HAP-1 (cell line): ENCODE results near the gene COPS8.
A peak's percentile ranks its signal among the peaks of the same experiment; 100 is the strongest.

Experiments
- DNase-seq, 2 experiments: peaks; one replicate each; pipeline ENCODE4 v3.0.0-alpha.2; 2016 to 2020; ENCODE audit warnings: low spot score in 2 of 2
- H3K27me3 ChIP-seq: fragments of 250-450 bp; sonication (Bioruptor Pico); 2 replicates; pipeline ENCODE4 v1.5.1; 2020; ENCODE audit warnings: low read depth, mild to moderate bottlenecking, moderate library complexity
- H3K36me3 ChIP-seq: fragments of 250-450 bp; sonication (Bioruptor Pico); replicated peaks from 2 replicates; pipeline ENCODE4 v1.5.1; 2020; ENCODE audit warnings: mild to moderate bottlenecking
- H3K4me1 ChIP-seq: fragments of 250-450 bp; sonication (Bioruptor Pico); 2 replicates; pipeline ENCODE4 v1.5.1; 2020; ENCODE audit warnings: mild to moderate bottlenecking
- H3K4me3 ChIP-seq: fragments of 250-450 bp; sonication (Bioruptor Pico); 2 replicates; pipeline ENCODE4 v1.5.1; 2020; ENCODE audit warnings: mild to moderate bottlenecking, moderate library complexity
- H3K9me3 ChIP-seq: fragments of 250-450 bp; sonication (Bioruptor Pico); 2 replicates; pipeline ENCODE4 v1.5.1; 2020; ENCODE audit warnings: mild to moderate bottlenecking, moderate library complexity
- in situ Hi-C: fragments of 300-500 bp; cut with MboI; formaldehyde crosslinking; loops from 3 replicates; pipeline ENCODE4 v1.14.3; 2020; ENCODE audit warnings: low sequenced_read_pairs, inconsistent platforms, mixed read lengths

Gene COPS8

DNA sequence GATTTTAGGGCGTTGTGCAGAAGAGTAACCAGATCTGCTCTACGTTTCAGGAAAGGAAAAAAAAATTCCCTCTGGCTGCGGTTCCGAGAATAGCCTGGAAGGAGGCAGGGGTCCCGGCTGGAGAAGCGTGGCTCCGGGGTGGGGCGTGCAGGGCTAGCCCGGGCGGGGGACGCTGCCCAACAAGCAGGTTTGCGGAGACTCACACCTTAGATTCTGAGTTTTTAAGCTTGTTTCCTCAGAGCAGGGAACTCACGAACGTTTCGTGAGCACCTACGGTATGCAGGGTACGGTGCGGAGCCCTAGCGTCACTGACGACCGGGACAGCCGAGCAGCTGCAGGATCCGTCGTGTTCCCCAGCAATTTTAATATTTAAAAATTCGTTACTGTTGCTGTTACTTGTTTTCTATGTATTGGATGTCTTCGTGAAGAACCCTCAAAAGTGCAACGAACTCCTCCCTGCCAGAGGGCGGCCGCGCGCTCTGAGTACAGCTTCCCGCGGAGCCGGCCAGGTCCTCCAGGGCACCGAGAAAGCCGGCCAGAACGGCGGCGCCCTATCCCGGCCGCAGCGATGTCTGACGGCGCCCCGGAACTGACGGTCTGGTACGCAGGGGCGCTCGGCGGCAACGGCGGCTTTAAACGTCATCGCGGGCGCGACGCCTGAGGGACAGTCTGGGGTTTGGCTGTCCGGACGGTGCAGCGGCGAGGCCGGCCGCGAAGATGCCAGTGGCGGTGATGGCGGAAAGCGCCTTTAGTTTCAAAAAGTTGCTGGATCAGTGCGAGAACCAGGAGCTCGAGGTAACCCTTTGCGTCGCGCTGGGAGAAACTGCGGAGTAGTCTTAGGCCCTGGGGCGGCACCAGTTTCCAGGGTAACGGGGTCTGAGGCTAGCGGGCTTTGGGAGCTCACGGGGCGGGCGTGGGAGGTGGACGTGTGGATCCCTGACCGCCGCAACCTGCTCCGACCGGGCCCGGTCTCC lies at the start of gene COPS8:
Gene COPS8, plus strand, starts transcription at position 642 of the 974 bp plus-strand sequence. Its CDS starts 76 bp downstream, at position 718.
- peaks cover 6% of the 10 kb centered on the region; the same call in 1 of the 2 replicates for H3K36me3 ChIP-seq
- peaks cover 9% of the 10 kb centered on the region for H3K4me1 ChIP-seq
- H3K27me3 ChIP-seq: no peaks in the 10 kb centered on the region
- DNase-seq: peak; percentile 79 to 92
- in situ Hi-C loops: no loop called here
- H3K4me3 ChIP-seq: peak within 1 kb of the TSS; percentile 81
- no peaks in the 10 kb centered on the region for H3K9me3 ChIP-seq

DNA sequence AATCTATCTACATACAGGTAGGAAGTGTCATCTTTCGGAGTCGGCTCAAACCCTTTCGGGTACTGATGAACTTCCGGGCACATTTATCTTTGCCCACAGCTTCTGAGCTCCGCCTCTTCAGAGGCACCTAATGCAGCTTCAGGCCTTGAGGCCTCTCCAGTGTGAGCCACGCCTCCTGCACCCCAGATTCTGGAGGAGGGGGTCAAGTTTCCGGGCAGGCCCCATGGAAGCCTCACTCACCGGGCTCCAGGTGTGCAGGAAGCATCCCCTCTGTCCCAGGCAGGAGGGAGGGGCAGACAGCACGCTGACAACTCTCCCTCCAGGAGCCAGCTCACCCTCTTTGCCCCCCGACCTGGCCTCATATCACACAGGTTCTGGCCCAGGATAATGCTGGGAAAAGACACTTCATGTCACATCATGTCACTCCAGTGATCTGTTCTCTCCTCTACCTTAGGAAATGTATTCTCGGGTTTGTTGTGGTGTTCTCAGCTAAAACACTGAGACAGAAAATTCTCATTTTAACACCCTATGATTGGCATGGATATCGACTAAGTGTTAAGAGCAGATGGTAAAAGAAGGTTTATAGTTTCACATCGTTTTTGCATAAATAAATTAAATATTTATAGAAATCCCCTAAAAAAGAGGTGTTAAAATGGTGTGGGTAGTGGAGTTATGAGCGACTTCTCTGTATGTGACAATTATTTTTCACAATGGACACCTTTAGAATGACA lies 46.2 kb upstream of the COPS8 start:
- Histone ChIP-seq H3K27me3 (no peaks in the 10 kb centered on the region), H3K36me3 (no peaks in the 10 kb centered on the region), H3K4me3 (no peak overlapping the region), H3K9me3 (no peaks in the 10 kb centered on the region), H3K4me1 (peaks cover 14% of the 10 kb centered on the region)
- DNase-seq: no peak
- in situ Hi-C loops: no loop called here

DNA sequence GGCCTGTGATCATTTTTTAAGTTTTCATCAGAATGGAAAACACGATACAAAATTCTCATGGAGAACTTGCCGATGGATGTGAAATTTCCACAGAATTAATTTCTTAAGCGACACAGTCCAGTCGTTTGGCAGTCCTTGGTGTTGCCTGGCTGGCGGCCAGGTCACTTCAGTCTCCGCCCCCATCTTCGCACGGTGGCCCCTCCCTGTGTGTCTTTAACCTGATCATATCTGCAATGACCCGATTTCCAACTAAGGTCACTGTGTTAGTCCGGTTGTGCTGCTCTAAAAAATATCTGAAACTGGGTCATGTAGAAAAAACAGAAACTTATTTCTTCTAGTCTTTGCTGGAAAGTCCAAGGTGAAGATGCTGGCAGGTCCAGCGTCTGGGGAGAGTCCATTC lies 44.5 kb upstream of the COPS8 start:
- no peak for DNase-seq
- Histone ChIP-seq H3K4me3 (no peak overlapping the region), H3K4me1 (peaks cover 2% of the 10 kb centered on the region; the same call in 1 of the 2 replicates), H3K36me3 (no peaks in the 10 kb centered on the region), H3K27me3 (no peaks in the 10 kb centered on the region), H3K9me3 (no peaks in the 10 kb centered on the region)
- in situ Hi-C loops: no loop called here

DNA sequence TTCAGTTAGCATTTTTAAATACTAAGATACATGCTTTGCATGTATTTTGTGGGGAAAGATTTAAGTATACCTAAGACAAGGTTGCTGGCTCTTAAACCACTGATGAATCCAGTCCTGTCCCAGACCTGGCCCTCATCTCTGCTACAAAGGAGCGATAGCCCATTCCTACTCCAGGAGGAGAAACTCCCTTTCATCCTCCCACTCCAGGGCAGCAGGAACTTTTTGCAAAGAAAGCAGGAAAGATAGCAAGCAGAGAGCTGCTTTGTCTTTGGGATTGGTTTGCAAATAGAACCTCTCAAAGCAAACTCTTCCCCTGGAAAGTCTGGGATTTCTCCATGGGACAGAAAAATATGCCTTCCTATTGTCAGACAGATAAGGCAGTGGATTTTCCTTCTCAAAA lies 43.6 kb upstream of the COPS8 start:
- DNase-seq: no peak
- Histone ChIP-seq H3K4me1 (no peaks in the 10 kb centered on the region), H3K27me3 (no peaks in the 10 kb centered on the region), H3K9me3 (no peaks in the 10 kb centered on the region), H3K36me3 (no peaks in the 10 kb centered on the region), H3K4me3 (no peak overlapping the region)
- in situ Hi-C loops: no loop called here

DNA sequence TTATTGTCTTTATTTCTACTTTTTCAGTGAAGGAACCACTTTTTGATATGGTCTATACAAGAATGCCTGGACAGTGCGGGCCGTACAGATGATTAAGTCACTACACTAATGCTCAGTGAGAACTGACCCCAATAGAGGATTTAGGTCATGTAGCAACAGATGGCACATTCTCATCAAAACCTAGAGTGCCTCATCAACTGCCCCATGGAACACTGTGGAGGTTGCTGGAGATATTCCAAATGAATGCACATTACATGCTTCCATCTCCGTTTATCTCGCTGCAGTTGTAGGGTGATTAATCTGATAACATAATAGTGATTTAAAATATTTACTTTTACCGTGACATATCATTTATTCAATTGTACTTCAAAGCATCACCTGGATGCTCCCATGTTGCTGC lies 41.8 kb upstream of the COPS8 start:
- H3K4me1 ChIP-seq: no peaks in the 10 kb centered on the region
- DNase-seq: no peak
- H3K9me3 ChIP-seq: peaks cover 5% of the 10 kb centered on the region
- H3K27me3 ChIP-seq: no peaks in the 10 kb centered on the region
- in situ Hi-C loops: no loop called here
- no peaks in the 10 kb centered on the region for H3K36me3 ChIP-seq
- H3K4me3 ChIP-seq: no peak overlapping the region

DNA sequence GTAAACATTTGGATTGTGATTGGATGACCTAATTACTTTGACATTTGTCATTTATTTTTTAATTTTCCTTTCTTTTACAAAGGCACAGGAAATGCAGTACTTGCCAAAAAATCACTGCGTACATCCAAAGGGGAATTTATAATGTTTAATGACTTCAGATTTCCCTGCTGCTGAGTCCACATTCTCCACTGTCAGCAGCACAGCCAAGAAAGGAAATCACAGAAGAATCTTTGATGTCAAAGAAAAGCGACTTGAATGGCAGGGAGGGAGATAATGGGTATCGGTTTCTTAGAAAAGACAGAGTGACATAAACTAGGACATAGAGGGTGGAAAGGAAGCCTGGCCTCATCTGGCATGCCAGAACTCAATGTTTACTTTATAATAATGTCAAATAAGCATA lies 41.4 kb upstream of the COPS8 start:
- in situ Hi-C loops: no loop called here
- H3K27me3 ChIP-seq: no peaks in the 10 kb centered on the region
- H3K4me1 ChIP-seq: no peaks in the 10 kb centered on the region
- H3K36me3 ChIP-seq: no peaks in the 10 kb centered on the region
- DNase-seq: no peak
- H3K4me3 ChIP-seq: no peak overlapping the region
- H3K9me3 ChIP-seq: peaks cover 5% of the 10 kb centered on the region

DNA sequence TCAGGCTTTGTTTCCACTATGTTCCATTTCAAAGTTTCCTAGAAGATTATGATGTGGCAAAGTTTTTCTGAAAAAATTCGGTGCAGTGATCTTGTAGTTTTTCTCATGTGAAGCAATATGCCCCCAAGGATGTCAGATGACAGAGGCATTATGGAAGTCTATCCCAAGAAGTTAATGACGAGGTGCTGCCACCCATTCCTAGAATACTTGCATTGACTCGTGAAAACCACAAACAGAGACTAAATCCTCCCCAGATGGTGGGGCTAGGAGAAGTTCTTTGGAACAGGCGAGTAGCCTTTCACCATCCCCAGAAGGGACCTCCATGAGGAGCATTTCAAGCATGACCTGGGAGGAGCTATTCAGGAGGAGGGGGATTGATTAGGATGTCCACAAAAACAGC lies 40.2 kb upstream of the COPS8 start:
- no peaks in the 10 kb centered on the region for H3K4me1 ChIP-seq
- H3K36me3 ChIP-seq: no peaks in the 10 kb centered on the region
- peaks cover 5% of the 10 kb centered on the region for H3K9me3 ChIP-seq
- in situ Hi-C loops: no loop called here
- H3K27me3 ChIP-seq: no peaks in the 10 kb centered on the region
- H3K4me3 ChIP-seq: no peak overlapping the region
- DNase-seq: no peak

DNA sequence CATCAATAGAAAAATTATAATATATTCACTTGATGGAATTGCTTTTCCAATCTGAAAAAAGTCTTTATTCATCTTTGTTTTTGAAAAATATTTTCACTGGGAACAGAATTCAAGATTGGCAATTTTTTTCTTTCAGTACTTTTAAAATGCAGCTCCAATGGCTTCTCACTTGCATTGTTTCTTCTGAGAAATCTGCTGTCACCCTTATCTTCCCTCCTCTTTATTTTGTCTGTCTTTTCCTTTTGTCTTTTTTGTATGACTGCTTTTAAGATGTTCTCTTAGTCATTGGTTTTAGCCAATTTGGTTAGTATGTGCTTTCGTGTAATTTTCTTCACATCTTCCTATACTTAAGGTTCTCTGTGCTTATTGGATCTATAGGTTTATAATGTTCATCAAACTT lies 37.1 kb upstream of the COPS8 start:
- in situ Hi-C loops: no loop called here
- H3K4me3 ChIP-seq: no peak overlapping the region
- H3K36me3 ChIP-seq: no peaks in the 10 kb centered on the region
- no peak for DNase-seq
- no peaks in the 10 kb centered on the region for H3K27me3 ChIP-seq
- no peaks in the 10 kb centered on the region for H3K4me1 ChIP-seq
- peaks cover 5% of the 10 kb centered on the region for H3K9me3 ChIP-seq

DNA sequence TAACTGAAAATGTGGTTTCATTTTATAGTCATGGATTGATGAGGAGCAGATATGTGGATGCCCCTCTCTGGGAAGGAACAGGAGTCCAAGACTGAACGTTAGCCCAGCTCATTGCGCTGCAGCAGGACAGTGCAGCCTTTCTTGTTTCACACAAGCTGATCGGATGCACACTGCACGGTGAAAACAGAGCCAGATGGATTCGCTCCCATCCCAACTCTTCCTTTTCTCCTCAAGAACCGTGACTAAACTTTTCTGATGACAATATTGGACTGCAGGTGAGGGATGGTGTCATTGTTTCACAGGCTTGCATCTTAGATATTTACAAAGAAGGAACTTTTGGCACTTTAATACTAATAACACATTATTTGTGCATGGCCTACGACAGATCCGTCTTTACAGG lies 33.8 kb upstream of the COPS8 start:
- no peak overlapping the region for H3K4me3 ChIP-seq
- H3K36me3 ChIP-seq: no peaks in the 10 kb centered on the region
- peaks cover 5% of the 10 kb centered on the region for H3K9me3 ChIP-seq
- no peak for DNase-seq
- H3K4me1 ChIP-seq: no peaks in the 10 kb centered on the region
- in situ Hi-C loops: no loop called here
- H3K27me3 ChIP-seq: no peaks in the 10 kb centered on the region

DNA sequence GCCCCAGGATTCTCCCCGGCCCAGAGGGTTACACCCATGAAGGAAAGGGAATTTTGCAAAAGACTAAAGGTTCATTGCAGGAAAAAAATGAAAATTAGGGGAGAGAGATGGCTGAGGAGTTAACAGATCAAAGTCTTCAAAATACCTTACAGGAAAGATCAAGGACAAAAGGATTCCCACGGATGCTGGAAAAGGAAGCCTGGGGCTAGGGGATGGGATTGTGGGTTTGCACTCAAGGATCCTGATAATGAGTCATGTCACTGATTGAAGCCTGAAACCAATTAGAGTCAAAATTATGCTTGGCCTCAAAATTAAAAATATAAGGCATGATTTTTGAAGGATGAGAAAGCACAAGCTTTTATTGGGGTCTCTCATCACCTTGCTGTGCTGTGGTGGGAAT lies 32.6 kb upstream of the COPS8 start:
- H3K36me3 ChIP-seq: no peaks in the 10 kb centered on the region
- no peaks in the 10 kb centered on the region for H3K27me3 ChIP-seq
- in situ Hi-C loops: no loop called here
- DNase-seq: no peak
- no peaks in the 10 kb centered on the region for H3K4me1 ChIP-seq
- H3K4me3 ChIP-seq: no peak overlapping the region
- peaks cover 5% of the 10 kb centered on the region for H3K9me3 ChIP-seq

DNA sequence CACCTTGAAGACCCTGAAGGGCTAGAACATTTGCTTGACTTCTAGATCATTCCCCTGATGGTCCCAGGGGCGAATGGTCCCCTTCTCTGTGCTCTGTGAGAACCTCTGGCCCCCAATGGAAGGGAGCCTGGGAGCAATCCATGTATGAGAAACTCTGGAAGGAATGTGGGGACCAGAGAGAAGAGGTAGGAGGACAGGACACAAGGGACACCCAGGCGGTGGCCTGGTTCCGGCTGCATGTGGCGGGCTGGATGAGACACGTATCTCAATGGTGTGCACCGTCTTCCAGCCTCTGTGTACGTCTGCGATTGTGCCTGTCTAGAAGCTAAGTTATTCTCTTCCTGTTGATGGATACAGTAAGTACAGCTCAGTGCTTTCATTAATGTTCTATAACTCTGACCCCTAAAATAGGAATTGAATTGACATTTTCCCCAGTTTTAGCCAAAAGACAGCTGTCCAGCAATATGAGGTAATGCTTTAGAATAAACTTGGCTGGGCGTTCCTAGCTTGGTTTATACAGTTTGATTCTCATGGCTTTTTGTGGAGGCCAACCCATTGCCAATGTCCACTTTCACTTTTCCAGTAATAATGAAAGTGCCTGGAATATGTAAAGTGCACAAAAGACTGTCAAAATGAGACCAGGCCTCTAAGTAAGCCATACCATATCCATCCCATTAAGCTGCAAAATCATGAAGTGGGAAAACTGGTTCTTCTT lies 30.1 kb upstream of the COPS8 start:
- Histone ChIP-seq H3K9me3 (no peaks in the 10 kb centered on the region), H3K4me1 (no peaks in the 10 kb centered on the region), H3K4me3 (no peak overlapping the region), H3K36me3 (no peaks in the 10 kb centered on the region), H3K27me3 (no peaks in the 10 kb centered on the region)
- in situ Hi-C loops: no loop called here
- DNase-seq: no peak

DNA sequence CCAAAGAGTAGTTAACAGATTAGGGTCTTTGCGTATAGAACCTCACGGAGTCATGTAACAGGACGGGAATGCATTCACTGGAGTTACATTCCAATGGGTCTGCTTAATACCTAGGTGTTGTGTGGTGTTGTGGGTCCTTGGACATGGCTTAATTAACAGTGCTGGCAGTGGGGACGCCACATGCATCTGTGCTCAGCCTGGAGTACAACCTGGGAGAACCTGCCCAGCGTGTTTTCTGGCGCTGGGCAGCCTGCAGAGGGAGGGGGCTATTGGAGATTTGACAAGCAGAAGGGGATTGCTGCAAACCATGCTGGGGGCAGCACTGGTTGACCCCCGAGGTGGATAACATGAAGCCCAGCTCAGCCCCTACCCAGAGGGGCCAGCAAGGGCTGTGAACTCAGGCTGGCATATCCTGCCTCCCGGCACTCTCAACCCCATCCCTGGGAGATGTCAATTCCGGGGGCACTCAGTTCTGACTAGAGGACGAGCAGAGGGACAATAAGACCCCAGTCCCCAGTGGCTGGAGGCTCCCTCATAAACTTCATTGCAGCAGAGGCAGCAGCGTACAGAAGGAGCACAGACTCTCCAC lies 29.3 kb upstream of the COPS8 start:
- Histone ChIP-seq H3K27me3 (no peaks in the 10 kb centered on the region), H3K36me3 (no peaks in the 10 kb centered on the region), H3K9me3 (no peaks in the 10 kb centered on the region), H3K4me1 (no peaks in the 10 kb centered on the region), H3K4me3 (no peak overlapping the region)
- DNase-seq: no peak
- in situ Hi-C loops: no loop called here

DNA sequence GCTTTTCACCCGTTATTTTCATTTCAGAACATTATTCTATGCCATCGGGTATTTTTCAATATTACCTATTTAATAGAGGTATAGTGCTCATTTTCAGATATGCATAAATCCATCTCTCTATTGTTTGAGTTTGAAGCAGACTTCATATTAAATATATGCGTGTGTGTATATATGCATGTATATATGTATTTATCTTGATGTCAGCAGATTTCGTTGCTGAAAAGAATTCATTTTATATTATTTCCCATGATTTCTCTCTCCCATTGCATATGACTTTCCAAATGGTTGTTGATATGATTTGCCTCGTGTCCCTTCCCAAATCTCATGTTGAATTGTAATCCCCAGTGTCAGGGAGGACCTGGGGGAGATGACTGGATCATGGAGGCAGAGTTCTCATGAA lies 28.6 kb upstream of the COPS8 start:
- DNase-seq: no peak
- no peaks in the 10 kb centered on the region for H3K9me3 ChIP-seq
- in situ Hi-C loops: no loop called here
- H3K4me3 ChIP-seq: no peak overlapping the region
- no peaks in the 10 kb centered on the region for H3K36me3 ChIP-seq
- H3K4me1 ChIP-seq: no peaks in the 10 kb centered on the region
- H3K27me3 ChIP-seq: no peaks in the 10 kb centered on the region
